ENCODE measurements around the gene KRTAP10-10.

GRCh38 chr21:44667612-44668011 is 30.5 kb downstream of the KRTAP10-10 start:
- TF ChIP-seq GATA2 (IDR thresholded peaks at IDR 0.05; ENCODE audit: low read depth, low read length) (no peak), GATA3 (IDR thresholded peaks at IDR 0.05; ENCODE audit: low read depth, low read length) (no peak)

Measured in SH-SY5Y (cell line).